Forelimb muscle (tissue), 1 donor: ENCODE data around the gene ETS2. TPM values are rescaled to one million over a fixed set of nuclear protein-coding genes. Genes with fewer than 3 reads are reported as not detected.
"Not testable (repeated sequence)": the region's sequence is repeated elsewhere in the genome, so short reads cannot be mapped to it uniquely, and the experiment has no call there.

Experiments used
- DNase-seq: peaks from one replicate; pipeline ENCODE4 v3.0.0-alpha.2; 2013; ENCODE audit warnings: low read depth
- polyA plus RNA-seq: library from polyadenylated mRNA; unstranded; fragments of 120-200 nt; gene quantifications from one replicate; pipeline ENCODE4 v1.2.1, GENCODE V29; 2013; ENCODE audit not compliant: insufficient read length

ETS2 gene
- polyA plus RNA-seq, 1 donor = 24.9 TPM

GRCh38 chr21:38817371-38818324 lies 11.9 kb downstream of the ETS2 start:
- no peak for DNase-seq

- no peak for DNase-seq
Measured at GRCh38 chr21:38818325-38818723, 12.6 kb downstream of the ETS2 start.

- DNase-seq = no peak
Measured at GRCh38 chr21:38819051-38819718, 13.5 kb downstream of the ETS2 start.

DNA sequence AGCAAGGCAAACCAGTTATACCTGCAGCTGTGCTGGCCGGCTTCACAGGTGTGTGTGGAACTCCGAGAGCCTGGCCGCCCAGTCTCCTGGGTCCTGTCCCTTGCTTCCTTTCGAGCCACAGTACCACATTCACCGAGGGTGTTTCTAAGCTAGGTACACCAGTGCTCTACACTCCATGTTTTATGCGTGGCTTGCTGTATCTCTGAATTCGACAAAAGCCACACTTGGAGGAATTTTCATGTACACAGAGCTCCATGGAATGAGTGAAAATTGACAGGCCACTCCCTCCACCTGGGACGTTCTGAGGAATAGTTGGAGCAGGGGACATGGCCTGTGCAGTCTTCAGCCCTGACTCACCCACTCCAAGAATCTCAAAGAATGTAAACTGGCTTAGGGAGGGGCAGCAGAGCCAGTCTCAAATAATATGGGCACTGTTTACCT lies 14.0 kb downstream of the ETS2 start:
- DNase-seq = no peak

DNA sequence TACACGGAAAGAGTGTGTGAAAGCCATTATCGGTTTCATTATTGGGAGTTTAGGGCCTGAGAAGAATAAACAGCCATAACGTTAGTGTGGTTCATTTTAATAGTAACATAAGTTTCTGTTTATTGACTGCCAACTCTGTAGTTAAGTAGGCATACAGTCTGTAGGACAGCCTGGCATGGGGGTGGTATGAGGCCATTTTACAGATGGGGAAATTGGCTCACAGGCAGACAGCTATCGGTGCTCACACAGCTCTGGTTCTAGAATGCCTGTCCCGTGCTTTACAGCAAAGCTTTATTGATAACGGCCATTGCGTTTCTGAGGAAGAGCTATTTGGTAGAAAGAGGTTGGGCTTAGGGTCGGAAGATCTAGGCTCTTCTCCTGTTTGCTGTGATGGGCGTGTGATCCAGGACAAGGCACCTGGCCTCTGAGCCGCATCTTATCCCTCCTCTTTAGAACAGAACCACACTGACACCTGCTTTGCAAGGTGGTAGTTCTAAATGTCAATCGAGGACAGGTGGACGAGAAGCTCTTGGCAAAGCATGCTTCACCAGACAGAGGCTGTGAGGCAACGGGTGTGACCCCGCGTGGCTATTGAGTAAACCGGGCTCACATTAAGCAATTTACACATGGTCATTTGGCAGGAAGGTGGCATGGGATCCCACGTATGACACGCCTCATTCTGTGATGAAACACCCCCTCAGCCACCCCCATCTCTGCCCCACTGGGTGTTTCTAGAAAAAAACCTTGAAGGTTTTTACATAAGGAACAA lies 14.9 kb downstream of the ETS2 start:
- DNase-seq = no peak

- no peak for DNase-seq
Measured at GRCh38 chr21:38821248-38821647, 15.5 kb downstream of the ETS2 start.

GRCh38 chr21:38821959-38822682 lies 16.4 kb downstream of the ETS2 start:
- DNase-seq = no peak

DNA sequence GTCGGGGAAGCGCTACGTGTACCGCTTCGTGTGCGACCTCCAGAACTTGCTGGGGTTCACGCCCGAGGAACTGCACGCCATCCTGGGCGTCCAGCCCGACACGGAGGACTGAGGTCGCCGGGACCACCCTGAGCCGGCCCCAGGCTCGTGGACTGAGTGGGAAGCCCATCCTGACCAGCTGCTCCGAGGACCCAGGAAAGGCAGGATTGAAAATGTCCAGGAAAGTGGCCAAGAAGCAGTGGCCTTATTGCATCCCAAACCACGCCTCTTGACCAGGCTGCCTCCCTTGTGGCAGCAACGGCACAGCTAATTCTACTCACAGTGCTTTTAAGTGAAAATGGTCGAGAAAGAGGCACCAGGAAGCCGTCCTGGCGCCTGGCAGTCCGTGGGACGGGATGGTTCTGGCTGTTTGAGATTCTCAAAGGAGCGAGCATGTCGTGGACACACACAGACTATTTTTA lies 17.1 kb downstream of the ETS2 start:
- no peak for DNase-seq

DNA sequence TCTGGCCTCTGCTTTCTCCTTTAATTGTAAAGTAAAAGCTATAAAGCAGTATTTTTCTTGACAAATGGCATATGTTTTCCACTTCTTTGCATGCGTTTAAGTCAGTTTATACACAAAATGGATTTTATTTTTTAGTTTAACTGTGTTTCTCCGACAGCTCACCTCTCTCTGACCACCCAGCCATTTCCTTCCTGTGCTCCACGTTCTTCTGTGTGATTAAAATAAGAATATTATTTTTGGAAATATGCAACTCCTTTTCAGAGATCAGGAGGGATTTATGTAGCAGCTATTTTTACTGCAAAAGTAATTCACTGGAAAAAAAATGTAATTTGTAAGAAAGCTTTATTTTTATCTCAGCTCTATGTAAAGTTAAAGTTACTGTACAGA lies 18.0 kb downstream of the ETS2 start:
- no peak for DNase-seq

DNA sequence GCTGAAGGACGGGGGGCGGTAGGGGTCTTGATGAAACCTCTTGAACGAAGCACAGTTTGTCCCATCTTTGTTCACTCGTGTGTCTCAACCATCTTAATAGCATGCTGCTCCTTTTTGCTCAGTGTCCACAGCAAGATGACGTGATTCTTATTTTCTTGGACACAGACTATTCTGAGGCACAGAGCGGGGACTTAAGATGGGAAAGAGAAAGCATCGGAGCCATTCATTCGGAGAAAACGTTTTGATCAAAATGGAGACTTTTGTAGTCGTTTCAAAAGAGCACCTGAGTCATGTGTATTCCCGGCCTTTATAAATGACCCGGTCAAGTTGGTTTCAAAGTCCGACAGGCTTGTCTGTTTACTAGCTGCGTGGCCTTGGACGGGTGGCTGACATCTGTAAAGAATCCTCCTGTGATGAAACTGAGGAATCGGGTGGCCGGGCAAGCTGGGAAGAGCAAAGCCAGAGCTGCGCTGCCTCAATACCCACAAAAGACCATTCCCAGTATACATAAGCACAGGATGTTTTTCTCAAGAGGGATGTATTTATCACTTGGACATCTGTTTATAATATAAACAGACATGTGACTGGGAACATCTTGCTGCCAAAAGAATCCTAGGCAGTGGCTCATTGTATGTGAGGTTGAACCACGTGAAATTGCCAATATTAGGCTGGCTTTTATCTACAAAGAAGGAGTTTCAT lies 18.5 kb downstream of the ETS2 start:
- no peak for DNase-seq

DNA sequence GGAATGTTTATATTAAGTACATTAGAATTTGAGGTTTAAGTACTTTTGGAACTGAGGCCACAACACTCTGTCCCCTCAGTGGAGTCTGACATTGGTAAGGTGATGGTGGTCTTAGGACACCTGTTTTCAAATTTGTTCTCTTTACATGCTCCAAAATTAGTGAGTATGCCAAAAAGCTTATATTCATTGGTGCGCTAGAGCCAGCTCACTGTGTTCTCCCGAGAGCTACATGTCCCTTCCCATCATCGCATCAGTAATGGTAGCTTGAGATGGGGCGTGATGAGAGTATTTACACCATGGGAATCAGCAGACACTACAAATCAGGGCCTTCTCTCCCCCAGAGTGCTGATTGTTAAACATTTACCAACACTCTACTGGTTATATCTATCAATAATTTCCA lies 19.5 kb downstream of the ETS2 start:
- DNase-seq = no peak

- no peak for DNase-seq
Measured at GRCh38 chr21:38825921-38826320, 20.2 kb downstream of the ETS2 start.

GRCh38 chr21:38828111-38828510 lies 22.4 kb downstream of the ETS2 start:
- not testable (repeated sequence) for DNase-seq

DNA sequence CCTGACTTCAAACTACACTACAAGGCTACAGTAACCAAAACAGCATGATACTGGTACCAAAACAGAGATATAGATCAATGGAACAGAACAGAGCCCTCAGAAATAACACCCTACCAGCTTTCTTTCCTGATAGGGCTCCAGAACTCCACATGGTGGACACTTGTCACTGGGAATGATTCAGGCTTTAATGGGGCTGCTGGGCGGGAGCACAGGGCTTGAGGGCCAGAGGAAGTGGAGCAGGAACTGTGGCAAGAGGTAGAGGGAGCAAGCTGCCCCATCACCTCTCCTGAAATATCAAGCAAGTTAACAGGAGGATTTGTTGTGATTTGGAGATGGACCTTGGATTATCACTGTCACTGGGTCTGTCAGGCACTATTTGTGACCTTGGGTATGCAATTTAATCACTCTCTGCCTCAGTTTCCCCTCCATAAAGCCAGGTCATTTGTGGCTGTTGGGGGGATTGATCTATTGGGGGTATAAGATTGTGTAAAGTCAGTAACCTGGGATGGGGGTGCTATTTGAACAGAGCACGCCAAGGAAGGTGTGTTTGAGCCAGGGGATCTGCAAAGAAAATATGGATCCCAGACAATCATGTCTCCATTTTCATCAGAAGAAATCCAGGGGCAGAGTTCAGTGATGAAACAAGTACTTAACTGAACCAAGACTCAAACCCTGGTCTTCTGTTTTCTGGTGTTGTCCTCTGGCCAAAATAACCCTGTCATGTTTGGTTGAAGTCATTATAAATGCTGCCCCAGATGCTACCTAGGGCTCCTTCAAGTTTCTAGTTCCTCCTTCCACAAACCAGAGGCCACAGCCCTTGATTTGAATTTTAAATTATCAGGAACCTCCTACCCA lies 25.2 kb downstream of the ETS2 start:
- DNase-seq = no peak

DNA sequence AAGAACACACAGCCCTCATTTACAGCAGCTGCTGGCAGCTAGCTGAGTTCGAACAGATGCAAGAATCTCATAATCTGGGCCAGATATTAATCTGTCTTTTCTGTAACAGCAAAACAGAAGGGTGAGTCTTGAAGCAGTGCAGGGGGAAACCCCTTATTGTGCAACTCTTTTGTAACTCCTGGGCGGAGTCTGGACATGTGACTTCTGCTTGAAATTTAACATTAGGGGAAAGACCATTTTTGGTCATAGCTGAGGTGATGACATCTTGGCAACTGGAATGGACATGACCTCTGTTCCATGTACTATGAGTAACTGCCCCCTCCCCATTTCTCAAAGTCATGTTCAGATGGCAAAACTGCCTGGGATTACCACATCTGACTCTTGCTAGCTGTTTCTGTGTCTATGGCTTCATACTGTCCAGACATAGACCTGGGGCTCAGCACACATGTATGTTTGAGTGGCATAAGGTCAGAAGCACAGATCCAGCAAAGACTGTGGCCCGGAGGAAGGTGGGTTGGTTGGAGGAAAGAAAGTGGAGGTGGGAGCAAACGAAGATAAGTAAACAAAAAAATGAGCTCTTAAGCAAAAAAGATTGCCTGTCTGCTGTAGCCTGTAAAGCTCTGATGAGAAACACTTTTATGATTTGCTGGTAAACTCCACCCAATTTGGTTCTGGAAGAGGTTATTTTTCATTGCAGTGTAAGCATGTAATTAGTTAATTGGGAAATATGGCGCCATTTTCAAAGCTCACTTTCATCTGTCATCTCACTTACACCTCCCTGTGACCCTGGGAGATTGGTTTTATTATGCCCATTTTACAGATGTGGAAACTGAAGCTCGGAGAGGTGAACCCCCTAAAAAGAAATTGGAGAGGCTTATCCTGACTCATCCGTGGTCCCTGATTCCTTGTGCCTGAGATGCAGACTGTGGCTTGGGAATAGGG lies 26.1 kb downstream of the ETS2 start:
- DNase-seq = peak; percentile 74

- DNase-seq = no peak
Measured at GRCh38 chr21:38832664-38833063, 26.9 kb downstream of the ETS2 start.

GRCh38 chr21:38833117-38833516 lies 27.4 kb downstream of the ETS2 start:
- no peak for DNase-seq

GRCh38 chr21:38834725-38835124 lies 29.0 kb downstream of the ETS2 start:
- no peak for DNase-seq
